Astrocyte (in vitro differentiated cells and primary cell): ENCODE measurements around the gene SCCPDH. TPM values are rescaled to one million over a fixed set of nuclear protein-coding genes. Genes with fewer than 3 reads are reported as not detected.
A peak's percentile ranks its signal among the peaks of the same experiment; 100 is the strongest.

Experiments
- DNase-seq: peaks from one replicate; pipeline ENCODE4 v3.0.0-alpha.2; 2010; ENCODE audit warnings: low read depth
- FAIRE-seq: peaks from 2 replicates; lab custom pipeline; 2011; peaks lifted over from hg19 to GRCh38; lab: Jason Lieb, UNC
- H2AFZ ChIP-seq: 2 replicates; pipeline ENCODE4 v1.6.0; 2012; ENCODE audit warnings: low read depth, low read length, inconsistent platforms
- H3K27ac ChIP-seq: 2 replicates; pipeline ENCODE4 v1.5.1; 2011; ENCODE audit warnings: low read depth, low read length, inconsistent platforms
- H3K27me3 ChIP-seq: 2 replicates; pipeline ENCODE4 v1.6.0; 2011; ENCODE audit warnings: low read length, inconsistent platforms; ENCODE audit not compliant: insufficient read depth
- H3K36me3 ChIP-seq: 2 replicates; pipeline ENCODE4 v1.5.1; 2011; ENCODE audit warnings: low read length, inconsistent platforms; ENCODE audit not compliant: insufficient read depth
- H3K4me1 ChIP-seq: 2 replicates; pipeline ENCODE4 v1.5.1; 2011; ENCODE audit warnings: low read length, inconsistent platforms; ENCODE audit not compliant: insufficient read depth
- H3K4me2 ChIP-seq: 2 replicates; pipeline ENCODE4 v1.6.0; 2012; ENCODE audit warnings: low read length, inconsistent platforms
- H3K4me3 ChIP-seq: 2 replicates; pipeline ENCODE4 v1.5.1; 2011; ENCODE audit warnings: low read depth, mild to moderate bottlenecking, low read length, inconsistent platforms; ENCODE audit not compliant: insufficient read depth
- H3K79me2 ChIP-seq: 2 replicates; pipeline ENCODE4 v1.6.0; 2012; ENCODE audit warnings: mild to moderate bottlenecking, low read length, inconsistent platforms; ENCODE audit not compliant: insufficient read depth
- H3K9ac ChIP-seq: 2 replicates; pipeline ENCODE4 v1.6.0; 2012; ENCODE audit warnings: mild to moderate bottlenecking, low read length, inconsistent platforms
- H3K9me3 ChIP-seq: 2 replicates; pipeline ENCODE4 v1.5.1; 2012; ENCODE audit warnings: low read depth, mild to moderate bottlenecking, low read length, inconsistent platforms; ENCODE audit not compliant: insufficient read depth
- H4K20me1 ChIP-seq: 2 replicates; pipeline ENCODE4 v1.6.0; 2012; ENCODE audit warnings: low read length, inconsistent platforms; ENCODE audit not compliant: insufficient read depth
- H3K27ac Mint-ChIP-seq: one replicate; pipeline ENCODE4 v1.8.0; 2021; ENCODE audit warnings: mild to moderate bottlenecking, mixed read lengths; ENCODE audit not compliant: unreplicated experiment
- H3K27me3 Mint-ChIP-seq: one replicate; pipeline ENCODE4 v1.8.0; 2021; ENCODE audit warnings: low read depth, mixed read lengths; ENCODE audit not compliant: unreplicated experiment
- H3K36me3 Mint-ChIP-seq: one replicate; pipeline ENCODE4 v1.8.0; 2021; ENCODE audit warnings: low read depth, mixed read lengths; ENCODE audit not compliant: unreplicated experiment
- H3K4me1 Mint-ChIP-seq: one replicate; pipeline ENCODE4 v1.8.0; 2021; ENCODE audit warnings: low read depth, mixed read lengths; ENCODE audit not compliant: unreplicated experiment
- H3K4me3 Mint-ChIP-seq: one replicate; pipeline ENCODE4 v1.8.0; 2021; ENCODE audit warnings: mild to moderate bottlenecking, moderate library complexity, mixed read lengths; ENCODE audit not compliant: unreplicated experiment
- H3K9me3 Mint-ChIP-seq: one replicate; pipeline ENCODE4 v1.8.0; 2021; ENCODE audit warnings: mild to moderate bottlenecking, mixed read lengths; ENCODE audit not compliant: unreplicated experiment
- EZH2 ChIP-seq: IDR thresholded peaks from 2 replicates; pipeline ENCODE4 v1.6.1; 2012; ENCODE audit warnings: mild to moderate bottlenecking, low read length, inconsistent platforms; ENCODE audit not compliant: insufficient read depth
- total RNA-seq: library from RNA; stranded (reverse); gene quantifications from 2 replicates; pipeline ENCODE4 v1.2.1, GENCODE V29; 2021
- TF ChIP-seq, protein P1 (sequence below): IDR thresholded peaks from 2 replicates; pipeline ENCODE4 v1.5.1; 2011; ENCODE audit warnings: low read depth, mild to moderate bottlenecking, inconsistent platforms, low read length, moderate library complexity; ENCODE audit not compliant: insufficient read depth

Gene SCCPDH
- total RNA-seq, 1 donor from 2014 or later, result 25.0 TPM

DNA sequence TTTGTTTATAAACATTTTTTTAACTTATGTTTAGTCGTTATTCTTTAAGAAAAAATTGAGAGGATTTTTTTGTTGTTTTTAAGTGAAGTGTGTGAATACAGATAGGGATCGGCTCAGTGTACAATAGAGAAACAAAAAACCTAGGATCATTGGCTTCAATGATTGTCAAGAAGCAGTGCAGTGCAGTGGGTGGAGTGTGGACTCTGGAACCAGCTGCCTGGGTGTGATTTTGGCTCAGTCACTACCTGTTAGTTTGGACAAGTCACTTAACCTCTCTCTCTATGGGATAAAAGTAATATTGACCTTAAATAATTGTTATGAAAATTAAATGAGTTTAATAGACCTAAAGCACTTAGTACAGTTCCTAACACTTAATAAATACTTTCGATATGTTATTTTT is 41.3 kb downstream of the SCCPDH start:
- Mint-ChIP-seq H3K27me3 (no peaks in the 10 kb centered on the region), H3K27ac (no peak overlapping the region), H3K4me1 (no peaks in the 10 kb centered on the region), H3K36me3 (peaks cover 30% of the 10 kb centered on the region), H3K9me3 (peaks cover 2% of the 10 kb centered on the region), H3K4me3 (no peak overlapping the region)
- no peaks in the 10 kb centered on the region for H3K79me2 ChIP-seq
- H4K20me1 ChIP-seq, result no peaks in the 10 kb centered on the region
- no peak for DNase-seq
- no peak overlapping the region for H3K9ac ChIP-seq
- no peaks in the 10 kb centered on the region for H3K9me3 ChIP-seq
- H3K4me2 ChIP-seq, result no peak overlapping the region
- no peak for FAIRE-seq
- H2AFZ ChIP-seq, result no peak overlapping the region
- H3K4me1 ChIP-seq, result no peaks in the 10 kb centered on the region
- no peaks in the 10 kb centered on the region for H3K27me3 ChIP-seq
- H3K4me3 ChIP-seq, result no peak overlapping the region
- peaks cover 25% of the 10 kb centered on the region for H3K36me3 ChIP-seq
- no peak overlapping the region for H3K27ac ChIP-seq
- TF ChIP-seq EZH2, result no peak
- TF ChIP-seq, protein P1, sequence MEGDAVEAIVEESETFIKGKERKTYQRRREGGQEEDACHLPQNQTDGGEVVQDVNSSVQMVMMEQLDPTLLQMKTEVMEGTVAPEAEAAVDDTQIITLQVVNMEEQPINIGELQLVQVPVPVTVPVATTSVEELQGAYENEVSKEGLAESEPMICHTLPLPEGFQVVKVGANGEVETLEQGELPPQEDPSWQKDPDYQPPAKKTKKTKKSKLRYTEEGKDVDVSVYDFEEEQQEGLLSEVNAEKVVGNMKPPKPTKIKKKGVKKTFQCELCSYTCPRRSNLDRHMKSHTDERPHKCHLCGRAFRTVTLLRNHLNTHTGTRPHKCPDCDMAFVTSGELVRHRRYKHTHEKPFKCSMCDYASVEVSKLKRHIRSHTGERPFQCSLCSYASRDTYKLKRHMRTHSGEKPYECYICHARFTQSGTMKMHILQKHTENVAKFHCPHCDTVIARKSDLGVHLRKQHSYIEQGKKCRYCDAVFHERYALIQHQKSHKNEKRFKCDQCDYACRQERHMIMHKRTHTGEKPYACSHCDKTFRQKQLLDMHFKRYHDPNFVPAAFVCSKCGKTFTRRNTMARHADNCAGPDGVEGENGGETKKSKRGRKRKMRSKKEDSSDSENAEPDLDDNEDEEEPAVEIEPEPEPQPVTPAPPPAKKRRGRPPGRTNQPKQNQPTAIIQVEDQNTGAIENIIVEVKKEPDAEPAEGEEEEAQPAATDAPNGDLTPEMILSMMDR, result no peak

DNA sequence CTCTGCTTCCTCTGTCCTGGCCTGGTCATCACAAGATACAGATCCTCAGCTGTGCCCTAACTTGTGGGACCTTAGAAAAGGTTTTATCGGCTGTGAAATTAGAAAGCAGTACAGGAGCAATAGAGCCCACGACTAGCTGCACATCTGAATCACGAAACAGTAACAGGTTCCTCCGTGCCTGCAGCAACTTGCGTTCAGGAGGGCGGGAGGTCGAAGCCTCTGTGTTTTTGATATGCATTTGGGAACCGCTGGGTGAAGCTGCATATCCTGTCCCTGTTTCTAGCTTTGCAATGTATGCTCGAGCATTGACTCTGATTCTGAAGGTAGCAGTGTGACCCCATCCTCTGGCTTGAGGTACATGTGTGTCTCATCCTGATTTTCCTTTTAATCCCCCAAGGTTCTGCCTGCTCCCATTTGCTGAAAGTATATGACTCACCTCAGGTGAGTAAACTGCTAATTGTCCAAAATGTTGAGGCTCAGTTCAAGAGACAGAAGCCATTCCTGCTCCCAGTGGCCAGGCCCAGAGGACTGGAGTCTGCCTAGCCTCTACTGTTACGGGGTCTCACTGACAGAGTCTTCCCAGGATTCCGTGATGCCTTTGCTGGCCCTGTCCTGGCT is 44.3 kb downstream of the SCCPDH start:
- Histone ChIP-seq H3K79me2 (no peaks in the 10 kb centered on the region), H3K4me3 (no peak overlapping the region), H3K9me3 (no peaks in the 10 kb centered on the region), H3K36me3 (peaks cover 18% of the 10 kb centered on the region), H4K20me1 (no peaks in the 10 kb centered on the region), H3K4me1 (no peaks in the 10 kb centered on the region), H3K27me3 (no peaks in the 10 kb centered on the region), H3K27ac (no peak overlapping the region), H2AFZ (no peak overlapping the region), H3K9ac (no peak overlapping the region), H3K4me2 (no peak overlapping the region)
- H3K36me3 Mint-ChIP-seq, result peaks cover 12% of the 10 kb centered on the region
- TF ChIP-seq, protein P1, result no peak
- TF ChIP-seq EZH2, result no peak
- no peak for DNase-seq
- H3K27me3 Mint-ChIP-seq, result no peaks in the 10 kb centered on the region
- no peaks in the 10 kb centered on the region for H3K9me3 Mint-ChIP-seq
- H3K4me1 Mint-ChIP-seq, result no peaks in the 10 kb centered on the region
- FAIRE-seq, result no peak
- H3K4me3 Mint-ChIP-seq, result no peak overlapping the region
- no peak overlapping the region for H3K27ac Mint-ChIP-seq

DNA sequence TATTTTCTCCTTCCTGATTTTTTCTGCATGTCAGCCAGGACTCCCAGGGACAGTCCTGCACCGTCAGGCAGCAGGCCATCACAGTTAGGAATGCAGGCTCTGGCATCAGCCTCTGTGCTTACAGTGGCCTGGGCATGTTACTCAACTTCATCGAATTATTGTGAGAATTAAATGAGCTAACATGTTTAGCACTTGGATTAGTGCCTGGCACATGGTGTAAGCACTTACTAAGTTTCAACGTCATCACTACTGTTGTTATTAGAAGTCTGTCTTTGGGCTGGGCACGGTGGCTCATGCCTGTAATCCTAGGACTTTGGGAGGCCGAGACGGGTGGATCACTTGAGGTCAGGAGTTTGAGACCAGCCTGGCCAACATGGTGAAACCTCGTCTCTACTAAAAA is 45.1 kb downstream of the SCCPDH start:
- no peak overlapping the region for H2AFZ ChIP-seq
- peaks cover 12% of the 10 kb centered on the region for H3K36me3 Mint-ChIP-seq

More for the DNA sequence above, 45.1 kb downstream of the SCCPDH start:
- Mint-ChIP-seq H3K4me3 (no peak overlapping the region), H3K27ac (no peak overlapping the region), H3K27me3 (no peaks in the 10 kb centered on the region), H3K9me3 (no peaks in the 10 kb centered on the region), H3K4me1 (no peaks in the 10 kb centered on the region)
- DNase-seq (peak; percentile 78), FAIRE-seq (no peak)
- H3K36me3 ChIP-seq, result peaks cover 14% of the 10 kb centered on the region
- no peaks in the 10 kb centered on the region for H3K9me3 ChIP-seq
- H4K20me1 ChIP-seq, result no peaks in the 10 kb centered on the region
- no peak overlapping the region for H3K4me3 ChIP-seq
- no peaks in the 10 kb centered on the region for H3K4me1 ChIP-seq
- no peaks in the 10 kb centered on the region for H3K27me3 ChIP-seq
- no peaks in the 10 kb centered on the region for H3K79me2 ChIP-seq
- H3K27ac ChIP-seq, result no peak overlapping the region
- no peak overlapping the region for H3K4me2 ChIP-seq
- TF ChIP-seq, protein P1, result no peak
- TF ChIP-seq EZH2, result no peak
- H3K9ac ChIP-seq, result no peak overlapping the region
